Subcutaneous adipose tissue (tissue), 4 donors: ENCODE results near the gene ZNF620. TPM values are rescaled to one million over a fixed set of nuclear protein-coding genes. Genes with fewer than 3 reads are reported as not detected.

Experiments
- total RNA-seq, 4 donors: library from RNA; depleted of rRNA; stranded (reverse); fragments of >200 nt; gene quantifications; one replicate each; pipeline ENCODE4 v1.1.0, GENCODE V29; 2016
- TF ChIP-seq, protein P1 (sequence below): fragments of 450-650 bp; IDR thresholded peaks from one replicate; pipeline ENCODE4 v1.5.1; 2016; ENCODE audit warnings: low read depth, mild to moderate bottlenecking, control low read depth, antibody characterized with exemption, moderate library complexity

ZNF620 gene
- total RNA-seq, 4 donors from 2014 or later: 2.4 to 6.2 (median 3.5) TPM

DNA sequence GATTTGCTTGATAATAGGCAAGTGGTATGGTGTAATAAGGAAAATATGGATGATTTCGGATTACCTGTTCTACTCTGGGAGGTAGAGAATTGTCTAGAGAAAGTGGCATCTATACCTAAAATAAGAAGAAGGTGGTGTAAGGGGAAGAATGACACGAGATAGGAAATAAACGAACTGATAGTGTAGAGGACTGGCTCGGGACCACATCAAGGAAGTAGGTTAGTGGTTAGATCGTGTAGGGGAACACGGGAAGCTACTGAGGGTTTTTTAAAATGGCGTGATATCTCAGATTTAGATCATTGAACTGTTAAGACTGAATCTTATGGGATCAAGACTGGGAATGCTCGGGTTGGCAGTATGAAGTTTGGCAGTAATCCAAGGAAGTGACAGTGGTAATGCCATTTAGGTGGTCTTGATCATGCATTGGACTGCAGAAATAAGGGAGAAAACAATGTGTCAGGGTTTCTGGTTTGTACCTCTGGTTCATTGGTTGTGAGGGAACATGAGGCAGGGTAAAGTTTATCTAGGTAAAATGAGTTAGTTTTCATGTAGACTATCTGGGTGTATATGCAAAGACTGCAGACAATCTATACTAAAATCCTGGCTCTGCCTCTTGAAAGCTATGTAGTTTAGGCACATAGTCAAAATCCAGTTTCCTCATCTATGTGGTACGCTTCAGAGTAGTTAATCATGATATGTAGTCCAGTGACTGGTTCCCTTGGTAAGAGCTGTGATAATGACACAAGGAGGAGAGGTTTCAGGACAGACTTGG, 41.3 kb upstream of the ZNF620 start:
- TF ChIP-seq, protein P1, sequence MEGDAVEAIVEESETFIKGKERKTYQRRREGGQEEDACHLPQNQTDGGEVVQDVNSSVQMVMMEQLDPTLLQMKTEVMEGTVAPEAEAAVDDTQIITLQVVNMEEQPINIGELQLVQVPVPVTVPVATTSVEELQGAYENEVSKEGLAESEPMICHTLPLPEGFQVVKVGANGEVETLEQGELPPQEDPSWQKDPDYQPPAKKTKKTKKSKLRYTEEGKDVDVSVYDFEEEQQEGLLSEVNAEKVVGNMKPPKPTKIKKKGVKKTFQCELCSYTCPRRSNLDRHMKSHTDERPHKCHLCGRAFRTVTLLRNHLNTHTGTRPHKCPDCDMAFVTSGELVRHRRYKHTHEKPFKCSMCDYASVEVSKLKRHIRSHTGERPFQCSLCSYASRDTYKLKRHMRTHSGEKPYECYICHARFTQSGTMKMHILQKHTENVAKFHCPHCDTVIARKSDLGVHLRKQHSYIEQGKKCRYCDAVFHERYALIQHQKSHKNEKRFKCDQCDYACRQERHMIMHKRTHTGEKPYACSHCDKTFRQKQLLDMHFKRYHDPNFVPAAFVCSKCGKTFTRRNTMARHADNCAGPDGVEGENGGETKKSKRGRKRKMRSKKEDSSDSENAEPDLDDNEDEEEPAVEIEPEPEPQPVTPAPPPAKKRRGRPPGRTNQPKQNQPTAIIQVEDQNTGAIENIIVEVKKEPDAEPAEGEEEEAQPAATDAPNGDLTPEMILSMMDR: no peak

GRCh38 chr3:40465111-40465407, 40.8 kb upstream of the ZNF620 start:
- TF ChIP-seq, protein P1: no peak

GRCh38 chr3:40465456-40465855, 40.4 kb upstream of the ZNF620 start:
- TF ChIP-seq, protein P1: no peak

DNA sequence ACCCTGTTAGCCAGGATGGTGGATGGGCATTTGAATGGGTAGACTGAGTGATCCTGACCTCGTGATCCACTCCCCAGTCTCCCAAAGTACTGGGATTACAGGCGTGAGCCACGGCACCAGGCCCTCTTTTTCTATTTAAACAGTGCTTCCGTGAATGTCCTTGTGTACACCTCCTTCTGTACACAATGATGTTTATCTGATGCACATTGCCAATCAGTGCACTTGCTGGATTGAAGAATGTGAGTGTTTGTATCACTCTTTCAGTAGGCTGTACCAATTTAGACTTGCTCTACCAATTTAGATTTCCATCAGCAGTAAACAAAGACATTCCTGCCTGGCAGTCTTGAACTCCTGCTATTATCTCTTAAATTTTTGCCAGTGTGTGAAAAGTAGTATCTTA, 37.8 kb upstream of the ZNF620 start:
- TF ChIP-seq, protein P1: no peak

- TF ChIP-seq, protein P1: no peak
Observed at GRCh38 chr3:40470701-40471100, 35.1 kb upstream of the ZNF620 start.

- TF ChIP-seq, protein P1: no peak
Observed at GRCh38 chr3:40476478-40477470, 29.1 kb upstream of the ZNF620 start, which contains the start of gene ZNF619. ZNF619 (plus strand) TSS chr3:40477122; CDS start chr3:40477980, 858 bp downstream.

DNA sequence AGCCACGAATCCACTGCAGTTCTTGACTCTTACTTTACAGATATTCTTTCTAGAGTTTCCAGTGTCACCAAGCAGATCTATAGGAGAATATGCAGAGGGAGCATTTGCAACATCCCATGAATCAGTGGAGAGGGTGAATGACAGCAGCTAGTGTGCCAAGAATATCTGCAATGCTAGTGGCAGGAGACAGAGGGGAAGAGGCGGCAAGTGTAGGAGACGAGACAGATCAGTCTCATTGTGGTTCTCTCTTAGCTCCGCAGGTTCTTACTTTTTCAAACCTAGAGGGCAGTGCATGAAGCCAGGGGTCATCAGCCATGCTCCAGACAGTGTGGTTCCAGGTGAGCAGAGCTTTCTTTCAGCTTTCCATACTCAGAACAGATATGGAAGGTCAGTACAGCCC, 28.2 kb upstream of the ZNF620 start:
- TF ChIP-seq, protein P1: no peak
